GM18526 (cell line): ENCODE results near the gene GNGT2.

Experiments
- POLR2A ChIP-seq: IDR thresholded peaks from 3 replicates; pipeline ENCODE4 v1.6.1; 2011; ENCODE audit not compliant: insufficient read length; ENCODE audit errors: extremely low read depth

Gene GNGT2

GRCh38 chr17:49223168-49223516 lies 12.8 kb upstream of the GNGT2 start:
- TF ChIP-seq POLR2A, result peak; percentile 8

GRCh38 chr17:49219987-49220386 lies 9.6 kb upstream of the GNGT2 start:
- TF ChIP-seq POLR2A, result no peak

- TF ChIP-seq POLR2A, result no peak
These were observed 8.9 kb upstream of the GNGT2 start for GRCh38 chr17:49218941-49219913.

GRCh38 chr17:49217651-49218413 lies 7.5 kb upstream of the GNGT2 start:
- peak; percentile 12 for TF ChIP-seq POLR2A

GRCh38 chr17:49216953-49217650 lies 6.7 kb upstream of the GNGT2 start:
- no peak for TF ChIP-seq POLR2A

GRCh38 chr17:49216482-49216881 lies 6.1 kb upstream of the GNGT2 start:
- TF ChIP-seq POLR2A, result no peak

- TF ChIP-seq POLR2A, result no peak
These were observed 4.4 kb upstream of the GNGT2 start for GRCh38 chr17:49214676-49215360.

- peak; percentile 20 for TF ChIP-seq POLR2A
These were observed 3.5 kb upstream of the GNGT2 start for GRCh38 chr17:49213847-49214246.

- no peak for TF ChIP-seq POLR2A
These were observed 3.0 kb upstream of the GNGT2 start for GRCh38 chr17:49213399-49213798.

GRCh38 chr17:49209061-49209571 lies 1.3 kb downstream of the GNGT2 start:
- TF ChIP-seq POLR2A, result no peak

- no peak for TF ChIP-seq POLR2A
These were observed 5.9 kb downstream of the GNGT2 start for GRCh38 chr17:49204516-49204915.

- TF ChIP-seq POLR2A, result no peak
These were observed 6.6 kb downstream of the GNGT2 start for GRCh38 chr17:49203796-49204195.

GRCh38 chr17:49201481-49201927 lies 8.9 kb downstream of the GNGT2 start:
- no peak for TF ChIP-seq POLR2A

- TF ChIP-seq POLR2A, result no peak
These were observed 9.8 kb downstream of the GNGT2 start for GRCh38 chr17:49200423-49201083.
